Lung (tissue), 12 donors: ENCODE results near the gene ARMC3. TPM values are rescaled to one million over a fixed set of nuclear protein-coding genes. Genes with fewer than 3 reads are reported as not detected.

Experiments used
- ATAC-seq: fragments of 200-7000 bp; cut with Tn5 transposase; one replicate; pipeline ENCODE4 v1.9.1; 2020; ENCODE audit warnings: moderate number of reproducible peaks; ENCODE audit not compliant: insufficient read depth, low FRiP score
- DNase-seq, 3 donors: peaks; one replicate each; pipeline ENCODE4 v3.0.0-alpha.2; 2013 to 2017
- H3K27ac ChIP-seq, 2 donors: one replicate each; pipeline ENCODE4 v1.5.1; 2013; ENCODE audit warnings: mild to moderate bottlenecking in 2 of 2, moderate library complexity in 2 of 2, control low read depth in 1 of 2, inconsistent platforms in 1 of 2, low read depth in 1 of 2, low read length in 1 of 2
- H3K27me3 ChIP-seq, 3 donors: one replicate each; pipeline ENCODE4 v1.5.1; 2013; ENCODE audit warnings: low read length in 2 of 3; ENCODE audit not compliant: control insufficient read depth in 3 of 3, insufficient read depth in 3 of 3
- H3K36me3 ChIP-seq, 4 donors: one replicate each; pipeline ENCODE4 v1.5.1; 2013; ENCODE audit warnings: low read length in 4 of 4, mild to moderate bottlenecking in 1 of 4, moderate library complexity in 1 of 4; ENCODE audit not compliant: control insufficient read depth in 4 of 4, insufficient read depth in 4 of 4
- H3K4me1 ChIP-seq, 5 donors: one replicate each; pipeline ENCODE4 v1.5.1; 2013; ENCODE audit warnings: low read length in 5 of 5, mild to moderate bottlenecking in 2 of 5, moderate library complexity in 1 of 5; ENCODE audit not compliant: control insufficient read depth in 5 of 5, insufficient read depth in 5 of 5
- H3K4me3 ChIP-seq: one replicate; pipeline ENCODE4 v1.5.1; 2013; ENCODE audit warnings: mild to moderate bottlenecking, control low read depth, moderate library complexity
- H3K9ac ChIP-seq, 2 donors: one replicate each; pipeline ENCODE4 v1.5.1; 2013; ENCODE audit warnings: low read length in 2 of 2, control low read depth in 1 of 2; ENCODE audit not compliant: insufficient read depth in 1 of 2
- H3K9me3 ChIP-seq, 4 donors: one replicate each; pipeline ENCODE4 v1.5.1; 2013; ENCODE audit warnings: low read length in 3 of 4, mild to moderate bottlenecking in 1 of 4, moderate library complexity in 1 of 4; ENCODE audit not compliant: control insufficient read depth in 4 of 4, insufficient read depth in 3 of 4
- WGBS, 2 donors: extraction: QIAGEN DNeasy Blood & Tissue Kit; methylation state at CpG; one replicate each; pipeline ENCODE4 v1.1.7; 2013; 5-methylcytosine and 5-hydroxymethylcytosine counted together
- polyA plus RNA-seq, 2 donors: library from polyadenylated mRNA; stranded (reverse); fragments of 200-250 nt; gene quantifications; one replicate each; pipeline ENCODE4 v1.2.1, GENCODE V29; 2013
- total RNA-seq, 2 donors: library from RNA; depleted of rRNA in 1 of 2; stranded (reverse); fragments of >200 nt in 1 of 2; gene quantifications; one replicate each; pipeline ENCODE4 v1.2.1, GENCODE V29; 2014 to 2021
- TF ChIP-seq, protein P1 (sequence below): IDR thresholded peaks from 2 replicates; pipeline ENCODE4 v1.5.1; 2012; ENCODE audit warnings: mild to moderate bottlenecking; ENCODE audit errors: control extremely low read depth, extremely low read depth
- donor health status: control.
- donor health status: control.
- donor health status: Bipolar disorder and iron deficiency.
- donor health status: healthy.
- donor health status: DM: yes; HTN: yes; CAD: no.

ARMC3 gene
- total and polyA plus RNA-seq, 4 donors: 4.0 to 32.8 (median 13.2) TPM

DNA sequence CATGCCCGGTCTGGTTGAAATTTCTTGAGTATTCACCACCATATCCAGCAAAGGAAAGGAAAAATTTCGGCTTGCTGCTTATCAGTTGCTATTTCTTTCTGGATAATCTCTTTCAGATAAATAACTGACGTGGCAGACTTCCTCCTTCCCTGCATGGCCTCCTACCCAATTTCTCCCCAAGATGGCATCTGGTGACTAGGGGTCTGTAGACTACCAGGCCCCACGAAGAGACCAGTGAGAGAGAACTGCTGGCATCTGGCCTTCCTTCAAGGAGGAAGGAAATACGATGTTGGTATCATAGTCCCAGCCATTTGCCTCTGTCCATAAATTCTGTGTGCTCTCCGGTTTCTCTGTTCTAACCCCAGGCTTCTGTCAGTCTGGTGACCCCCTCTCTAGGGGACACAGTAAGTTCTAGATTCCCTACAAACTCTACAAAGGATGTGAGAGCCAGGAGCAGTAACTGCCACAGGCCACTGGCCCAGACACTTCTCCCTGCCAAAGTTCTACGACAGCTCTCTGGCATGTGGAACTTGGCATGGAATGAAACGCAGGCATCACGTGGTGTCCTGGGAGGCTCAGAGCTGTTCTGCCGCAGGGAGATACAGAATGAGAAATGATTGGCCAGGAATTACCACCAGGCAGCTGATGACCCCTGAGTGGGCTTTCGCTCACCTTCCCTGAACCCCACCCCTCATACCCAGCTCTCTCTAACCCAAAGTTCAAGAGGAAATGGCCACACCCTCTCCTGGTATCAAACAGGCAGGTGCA, 137.5 kb downstream of the ARMC3 start:
- Histone ChIP-seq H3K4me3 (no peak overlapping the region), H3K27ac (no peak overlapping the region), H3K4me1 (peaks cover 2 to 17% (median 3%) of the 10 kb centered on the region in 5 donors), H3K36me3 (no peaks in the 10 kb centered on the region), H3K27me3 (no peaks in the 10 kb centered on the region), H3K9me3 (no peaks in the 10 kb centered on the region), H3K9ac (no peak overlapping the region)
- TF ChIP-seq, protein P1, sequence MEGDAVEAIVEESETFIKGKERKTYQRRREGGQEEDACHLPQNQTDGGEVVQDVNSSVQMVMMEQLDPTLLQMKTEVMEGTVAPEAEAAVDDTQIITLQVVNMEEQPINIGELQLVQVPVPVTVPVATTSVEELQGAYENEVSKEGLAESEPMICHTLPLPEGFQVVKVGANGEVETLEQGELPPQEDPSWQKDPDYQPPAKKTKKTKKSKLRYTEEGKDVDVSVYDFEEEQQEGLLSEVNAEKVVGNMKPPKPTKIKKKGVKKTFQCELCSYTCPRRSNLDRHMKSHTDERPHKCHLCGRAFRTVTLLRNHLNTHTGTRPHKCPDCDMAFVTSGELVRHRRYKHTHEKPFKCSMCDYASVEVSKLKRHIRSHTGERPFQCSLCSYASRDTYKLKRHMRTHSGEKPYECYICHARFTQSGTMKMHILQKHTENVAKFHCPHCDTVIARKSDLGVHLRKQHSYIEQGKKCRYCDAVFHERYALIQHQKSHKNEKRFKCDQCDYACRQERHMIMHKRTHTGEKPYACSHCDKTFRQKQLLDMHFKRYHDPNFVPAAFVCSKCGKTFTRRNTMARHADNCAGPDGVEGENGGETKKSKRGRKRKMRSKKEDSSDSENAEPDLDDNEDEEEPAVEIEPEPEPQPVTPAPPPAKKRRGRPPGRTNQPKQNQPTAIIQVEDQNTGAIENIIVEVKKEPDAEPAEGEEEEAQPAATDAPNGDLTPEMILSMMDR: no peak
- DNase-seq (peak; percentile 83 to 93 (median 91)), ATAC-seq (no peak)
- 39 to 60% methylated on average over 11 of the region's 11 CpGs for WGBS, 2 donors

DNA sequence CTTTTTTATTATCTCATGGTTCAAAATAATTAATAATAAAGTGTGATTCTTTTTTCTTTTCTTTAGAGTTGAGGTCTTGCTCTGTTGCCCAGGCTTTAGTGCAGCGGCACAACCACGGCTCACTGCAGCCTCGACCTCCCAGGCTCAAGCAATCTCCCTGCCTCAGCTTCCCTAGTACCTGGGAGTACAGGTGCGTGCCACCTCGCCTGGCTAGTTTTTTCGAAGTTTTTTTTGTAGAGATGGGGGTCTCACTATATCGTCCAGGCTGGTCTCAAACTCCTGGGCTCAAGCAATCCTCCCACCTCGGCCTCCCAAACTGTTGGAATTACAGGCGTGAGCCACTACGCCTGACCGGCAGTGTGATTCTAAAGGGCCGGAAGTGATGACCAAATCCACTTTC, 139.5 kb downstream of the ARMC3 start:
- Histone ChIP-seq H3K9me3 (no peaks in the 10 kb centered on the region), H3K9ac (no peak overlapping the region), H3K36me3 (no peaks in the 10 kb centered on the region), H3K4me3 (no peak overlapping the region), H3K27ac (no peak overlapping the region), H3K27me3 (no peaks in the 10 kb centered on the region), H3K4me1 (peaks cover 2 to 17% (median 3%) of the 10 kb centered on the region in 5 donors)
- no peak for ATAC-seq
- no peak for DNase-seq
- 92 to 94% methylated on average over 12 of the region's 12 CpGs for WGBS, 2 donors
- TF ChIP-seq, protein P1: no peak

DNA sequence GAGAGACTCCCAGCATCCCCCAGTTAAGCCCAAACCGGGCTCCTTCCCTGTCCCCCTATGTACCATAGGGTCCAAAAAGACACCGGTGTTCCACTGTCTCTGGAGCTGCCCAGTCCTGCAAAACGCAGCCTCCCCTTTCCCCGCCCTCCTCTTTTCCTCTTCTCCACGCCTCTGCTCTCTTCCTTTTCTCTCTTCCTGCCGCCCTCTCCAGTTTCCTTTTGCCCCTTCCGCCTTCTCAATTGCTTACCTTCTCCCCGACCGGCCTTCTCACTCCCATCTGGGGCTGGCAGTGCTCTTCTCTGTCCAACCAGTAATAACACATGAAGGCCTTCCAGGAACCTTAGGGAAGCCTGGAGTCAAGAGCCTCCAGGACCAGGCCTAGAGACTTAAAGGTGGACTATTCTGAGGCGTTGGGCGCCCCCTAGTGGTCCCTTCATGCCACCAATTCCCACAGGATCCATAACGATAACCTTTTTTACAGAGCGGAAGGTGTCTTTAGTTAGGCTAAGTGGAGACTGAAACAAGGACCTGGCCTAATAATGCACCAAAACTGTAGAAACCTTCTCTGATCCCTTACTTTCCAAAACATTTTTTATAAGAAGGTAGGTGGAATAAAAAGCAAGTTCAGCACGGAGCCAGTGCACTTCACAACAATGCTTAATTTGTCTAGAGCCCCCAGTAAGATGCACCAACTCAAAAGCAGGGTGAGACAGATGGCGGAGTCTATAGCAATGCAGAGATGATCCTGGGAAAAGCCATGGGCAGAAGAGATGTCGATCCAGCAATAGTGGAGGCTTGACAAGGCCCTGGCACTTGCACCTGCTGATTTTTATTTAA, 140.3 kb downstream of the ARMC3 start:
- Histone ChIP-seq H3K27me3 (no peaks in the 10 kb centered on the region), H3K9me3 (no peaks in the 10 kb centered on the region), H3K27ac (no peak overlapping the region), H3K4me1 (peaks cover 2 to 14% (median 3%) of the 10 kb centered on the region in 5 donors), H3K9ac (no peak overlapping the region), H3K4me3 (no peak overlapping the region), H3K36me3 (no peaks in the 10 kb centered on the region)
- DNase-seq (peak; percentile 73 to 80 (median 77)), ATAC-seq (no peak)
- WGBS, 2 donors: 52 to 53% methylated on average over 16 of the region's 16 CpGs
- TF ChIP-seq, protein P1: peak; percentile 53
